T-helper 2 cell treated with Interferon-gamma antibody and Interleukin-4, amounts not matched to agents 100 ng/mL and 5 ng/mL, for 36 hours (primary cell): ENCODE results near the gene GDAP2. TPM values are rescaled to one million over a fixed set of nuclear protein-coding genes. Genes with fewer than 3 reads are reported as not detected.

ENCODE experiments used
- intact Hi-C: fragments of 100-400 bp; cut with micrococcal nuclease; formaldehyde crosslinking; loops from one replicate; pipeline ENCODE4 v1.15.1; 2023
- total RNA-seq: library from RNA; stranded (reverse); gene quantifications from 2 replicates; pipeline ENCODE4 v1.2.3, GENCODE V29; 2022

The GDAP2 gene
- total RNA-seq, 1 donor from 2014 or later: 20.4 TPM

DNA sequence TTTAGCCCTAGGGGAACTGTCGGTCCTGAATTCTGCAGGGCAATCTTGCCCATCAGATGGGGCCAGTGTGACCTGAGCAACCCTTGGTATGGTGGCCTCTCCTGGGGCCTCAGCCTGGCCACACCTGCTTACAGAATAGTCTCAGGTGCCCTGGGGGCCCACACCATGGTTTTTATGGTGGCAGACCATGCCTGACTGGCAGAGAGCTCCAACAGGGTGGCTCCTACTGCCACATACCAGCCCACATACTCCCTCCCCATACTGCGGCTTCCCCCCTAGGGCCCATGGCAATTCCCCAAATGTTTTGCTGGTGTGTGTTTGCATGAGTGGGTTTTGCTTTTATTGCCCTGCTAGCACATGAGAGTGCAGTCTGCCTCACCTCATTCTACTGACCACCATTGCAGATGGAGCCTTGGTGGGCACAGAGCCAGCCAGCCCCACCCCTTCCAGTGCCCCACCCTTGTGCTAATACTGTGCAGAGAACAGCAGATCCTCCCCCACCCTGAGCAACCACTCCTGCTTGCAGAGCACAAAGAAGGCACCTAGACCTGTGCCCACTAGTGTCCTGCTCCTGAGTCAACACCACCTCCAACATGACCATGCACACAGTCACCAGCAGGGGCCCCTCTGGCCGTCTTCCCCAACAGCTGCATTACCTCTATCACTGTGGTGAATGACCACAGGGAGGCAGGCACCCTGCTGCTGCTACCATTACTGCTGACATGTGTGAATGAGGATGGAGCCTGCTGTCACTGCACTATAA is 86.8 kb downstream of the GDAP2 start:
- intact Hi-C loops: no loop called here

DNA sequence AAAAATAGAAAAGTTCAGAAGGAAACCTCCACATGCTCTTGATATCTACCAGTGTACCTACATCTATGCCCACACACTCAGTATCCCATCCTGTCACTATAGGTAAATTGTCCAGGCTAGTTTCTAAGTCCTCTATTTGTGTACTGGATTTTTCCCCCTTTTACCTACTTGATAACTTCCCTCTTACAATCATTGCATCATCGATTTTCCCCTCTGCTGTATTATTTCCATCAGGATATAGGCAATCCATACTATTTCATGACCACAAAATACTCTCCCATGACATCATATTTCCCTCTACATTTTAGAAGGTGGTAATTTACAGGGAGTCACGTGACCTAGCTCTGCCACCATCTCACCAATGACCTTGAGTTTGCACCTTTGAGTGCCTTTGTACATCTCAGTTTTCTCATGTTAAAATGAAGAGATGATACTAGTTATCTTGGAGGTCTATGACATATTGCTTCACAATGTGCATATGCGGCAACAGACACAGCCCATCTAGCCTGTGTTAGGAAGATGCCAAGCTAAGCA is 88.2 kb downstream of the GDAP2 start:
- intact Hi-C loops: no loop called here

DNA sequence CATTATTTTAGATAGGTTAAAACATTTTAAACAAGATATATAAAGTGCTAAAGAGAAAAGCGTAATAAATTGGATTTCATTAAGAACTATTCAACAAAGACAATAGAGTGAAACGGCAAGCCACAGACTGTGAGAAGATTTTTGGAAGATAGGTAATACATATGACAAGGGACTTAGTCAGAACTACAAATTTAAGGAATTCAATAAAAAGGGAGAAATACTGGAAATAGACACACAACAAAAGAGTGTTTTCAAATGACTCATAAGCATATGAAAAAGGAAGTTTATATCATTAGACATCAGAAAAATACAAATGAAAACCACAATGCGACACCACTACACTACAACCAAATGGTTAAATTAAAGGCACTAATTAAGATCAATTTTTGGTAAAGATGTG is 90.5 kb downstream of the GDAP2 start:
- intact Hi-C loops: no loop called here

DNA sequence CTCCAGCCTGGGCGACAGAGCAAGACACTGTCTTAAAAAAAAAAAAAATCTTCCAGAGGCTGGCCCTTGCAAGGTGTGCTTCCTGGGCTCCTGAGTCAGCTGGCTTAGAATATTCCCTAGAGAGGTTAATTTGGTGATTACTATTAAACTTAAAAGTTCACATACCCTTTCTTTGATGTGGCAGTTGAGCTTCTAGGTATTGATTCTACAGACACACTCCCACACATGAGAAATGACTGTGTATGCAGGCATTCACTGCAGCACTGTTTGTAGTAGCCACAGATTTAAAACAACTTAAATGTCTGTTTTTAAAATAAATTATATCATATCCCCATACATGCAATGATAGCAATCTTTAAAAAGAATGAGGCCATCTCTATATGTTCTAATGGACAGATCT is 93.4 kb downstream of the GDAP2 start:
- intact Hi-C loops: no loop called here

DNA sequence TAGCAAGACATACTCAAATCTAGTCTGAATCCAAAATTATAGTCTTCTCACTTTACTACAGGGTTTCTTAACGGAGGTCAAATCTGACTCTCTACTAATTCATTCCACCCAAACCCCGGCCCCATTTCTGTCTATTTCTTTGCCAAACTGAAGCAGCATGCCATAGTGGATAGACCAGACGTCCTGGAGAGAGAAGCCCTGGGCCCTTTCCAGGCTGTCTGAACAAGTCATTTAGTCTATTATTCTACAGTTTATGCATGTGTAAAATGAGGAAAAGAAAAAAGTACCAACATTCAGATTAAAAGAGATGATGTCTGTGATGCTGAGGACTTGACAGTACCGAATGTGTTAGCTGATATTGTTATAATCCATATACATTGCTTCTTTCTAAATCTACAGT is 95.0 kb downstream of the GDAP2 start:
- intact Hi-C loops: no loop called here

DNA sequence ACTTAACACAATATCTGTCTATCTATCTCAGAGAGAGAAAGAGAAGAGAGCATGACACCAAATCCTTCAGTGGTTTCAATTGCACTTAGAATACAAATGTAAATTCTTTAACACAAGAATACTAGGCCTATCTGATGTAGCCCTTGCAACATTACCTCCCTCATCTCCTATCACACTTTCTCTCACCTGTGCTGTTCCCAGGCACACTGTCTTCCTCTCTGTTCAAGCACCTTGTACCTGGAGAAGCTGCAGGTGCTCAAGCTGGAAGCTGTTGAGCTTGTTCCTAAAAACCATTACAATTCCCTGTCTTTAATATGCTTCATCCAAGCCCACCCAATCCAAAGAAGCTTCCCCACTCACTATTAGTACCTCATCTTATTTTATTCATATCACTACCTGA is 97.0 kb downstream of the GDAP2 start:
- intact Hi-C loops: no loop called here

DNA sequence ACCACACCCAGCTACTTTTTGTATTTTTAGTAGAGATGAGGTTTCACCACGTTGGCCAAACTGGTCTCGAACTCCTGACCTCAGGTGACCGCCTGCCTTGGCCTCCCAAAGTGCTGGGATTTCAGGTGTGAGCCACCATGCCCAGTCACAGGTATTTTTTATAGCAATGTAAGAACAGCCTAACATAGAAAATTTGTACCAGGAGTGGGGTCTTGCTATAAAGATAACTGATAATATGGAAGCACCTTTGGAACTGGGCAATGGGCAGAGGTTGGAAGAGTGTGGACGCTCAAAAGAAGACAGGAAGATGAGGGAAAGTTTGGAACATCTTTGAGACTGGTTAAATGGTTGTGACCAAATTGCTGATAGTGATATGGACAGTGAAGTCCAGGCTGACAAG is 99.2 kb downstream of the GDAP2 start:
- intact Hi-C loops: no loop called here

DNA sequence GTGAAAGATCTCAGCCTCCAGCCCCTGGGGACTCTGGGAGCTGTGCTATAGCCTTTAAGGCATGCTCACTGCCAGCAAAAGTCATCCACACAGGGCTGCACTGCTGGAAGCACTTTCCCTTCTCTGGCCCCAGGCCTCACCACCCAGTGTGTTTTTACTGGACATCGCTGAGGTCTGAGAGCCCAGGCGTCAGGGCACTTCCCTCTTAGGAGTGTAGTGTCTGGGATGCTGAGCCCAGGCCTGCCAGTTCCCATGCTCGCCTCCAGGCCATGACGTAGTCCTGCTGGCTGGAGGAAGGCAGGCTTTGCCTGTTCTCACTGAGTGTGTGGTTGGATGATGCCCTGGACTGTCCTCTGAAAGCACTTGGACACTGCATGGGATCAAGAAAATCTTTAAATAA is 101.2 kb downstream of the GDAP2 start:
- intact Hi-C loops: no loop called here

DNA sequence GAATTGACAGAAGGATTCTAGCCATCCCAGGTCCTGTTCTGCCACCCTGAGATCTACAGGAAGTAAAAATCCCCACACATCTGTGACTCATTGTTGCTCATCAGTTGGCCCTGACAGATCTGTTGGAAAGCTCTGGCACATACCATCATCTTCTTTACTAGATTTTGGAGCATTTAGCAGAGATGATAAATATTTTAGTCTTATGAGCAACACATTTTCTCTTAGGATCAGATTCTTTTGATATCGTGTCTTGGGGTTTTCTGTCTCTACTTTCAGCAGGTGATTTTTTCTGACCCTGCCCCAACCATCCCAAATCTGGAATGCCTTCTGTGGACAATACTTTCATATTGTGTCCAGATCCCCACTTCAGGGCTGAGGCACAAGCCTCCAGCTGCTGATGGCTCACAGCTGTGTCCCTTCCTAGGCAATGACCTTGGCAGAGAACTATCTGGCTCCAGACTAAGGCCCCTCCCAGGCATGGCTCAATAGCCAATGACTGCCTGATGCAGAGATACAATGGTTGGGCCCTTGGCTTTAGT is 102.8 kb downstream of the GDAP2 start:
- intact Hi-C loops: no loop called here

DNA sequence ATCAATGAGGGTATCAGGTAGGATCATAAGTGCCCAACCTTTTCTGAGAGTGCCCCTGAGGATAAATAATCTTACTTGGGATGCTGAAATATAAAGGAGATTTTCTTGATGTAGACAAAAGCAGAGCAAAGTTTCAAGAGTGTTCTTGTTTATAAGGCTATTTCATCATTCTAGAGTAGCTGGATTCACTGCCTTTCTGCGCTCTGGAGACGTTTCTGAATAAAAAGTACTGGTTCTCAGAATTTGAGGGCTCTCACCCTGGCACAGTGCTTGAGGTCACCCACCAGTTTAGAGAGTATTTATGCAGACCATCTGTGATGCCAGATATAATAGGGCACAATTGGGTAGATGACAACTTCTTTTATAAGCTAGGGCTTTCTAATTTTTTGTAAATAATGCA is 103.3 kb downstream of the GDAP2 start:
- intact Hi-C loops: no loop called here

DNA sequence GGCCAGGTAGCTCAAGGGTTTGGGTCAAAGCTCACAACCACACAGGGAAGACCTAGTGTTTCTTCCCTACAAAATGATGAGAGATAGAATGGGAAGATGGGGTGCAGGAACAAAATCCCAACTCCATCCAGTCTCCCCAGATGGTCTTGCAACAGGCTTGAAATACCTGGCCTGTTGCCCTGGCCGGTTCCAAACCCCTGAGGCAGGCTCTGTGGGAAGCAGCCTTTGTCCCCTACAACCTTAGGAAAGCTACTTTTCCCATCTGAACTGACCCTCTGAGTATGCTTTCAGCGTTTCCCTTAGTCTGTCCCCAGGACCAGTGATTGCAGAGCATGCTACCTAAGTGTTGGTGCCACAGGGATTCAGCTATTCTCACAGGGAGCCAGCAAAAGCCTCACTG is 104.0 kb downstream of the GDAP2 start:
- intact Hi-C loops: no loop called here

DNA sequence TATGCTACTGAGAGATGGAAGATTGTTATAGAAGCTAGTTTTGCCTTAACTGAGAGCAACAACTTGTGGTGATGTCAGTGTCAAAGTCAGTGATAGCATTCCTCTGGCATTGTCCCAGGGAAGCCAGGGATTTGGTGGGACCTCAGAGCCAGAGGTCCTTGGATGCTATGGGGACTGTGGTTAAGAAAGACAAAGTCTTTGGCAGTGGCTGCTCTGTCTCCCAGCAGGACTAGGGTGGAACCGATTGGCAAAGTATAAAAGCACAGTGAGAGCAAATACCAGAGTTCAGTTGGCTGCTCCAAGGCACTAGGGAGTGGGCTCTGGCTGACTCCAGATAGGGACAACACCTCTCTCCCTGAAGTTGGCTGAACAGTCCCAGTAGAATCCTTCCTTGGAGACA is 104.8 kb downstream of the GDAP2 start:
- intact Hi-C loops: no loop called here

DNA sequence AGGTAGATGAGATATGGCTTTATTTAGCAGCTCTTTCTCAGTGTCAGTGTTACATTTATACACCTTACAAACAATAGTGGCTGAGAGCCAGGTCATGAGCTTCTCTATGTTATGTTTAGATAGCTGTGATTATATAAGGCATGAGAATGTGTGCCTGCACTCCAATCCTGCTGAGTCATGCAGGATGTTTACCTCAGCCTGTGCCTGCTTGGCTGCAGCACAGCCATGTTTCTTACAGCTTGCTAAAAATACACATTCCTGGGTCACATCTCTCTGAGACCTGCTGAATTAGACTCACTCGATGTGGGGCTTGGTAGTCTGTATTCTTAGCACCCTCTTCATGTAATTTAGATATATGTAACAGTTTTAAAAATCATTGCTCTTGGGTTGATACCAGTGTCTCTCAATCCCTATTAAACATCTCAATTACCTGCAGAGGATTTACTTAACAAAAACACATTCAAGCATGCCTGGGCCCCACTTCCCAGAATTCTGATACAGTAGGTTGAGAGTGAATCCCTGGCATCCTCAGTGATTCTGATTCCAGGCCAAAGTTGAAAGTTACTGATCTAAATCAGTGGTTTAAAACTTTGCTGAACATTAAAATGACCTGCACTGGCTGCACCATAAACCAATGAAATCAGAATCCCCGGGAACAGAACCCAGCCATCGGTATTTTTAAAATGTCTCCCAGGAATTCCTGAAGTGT is 107.5 kb downstream of the GDAP2 start:
- intact Hi-C loops: no loop called here

DNA sequence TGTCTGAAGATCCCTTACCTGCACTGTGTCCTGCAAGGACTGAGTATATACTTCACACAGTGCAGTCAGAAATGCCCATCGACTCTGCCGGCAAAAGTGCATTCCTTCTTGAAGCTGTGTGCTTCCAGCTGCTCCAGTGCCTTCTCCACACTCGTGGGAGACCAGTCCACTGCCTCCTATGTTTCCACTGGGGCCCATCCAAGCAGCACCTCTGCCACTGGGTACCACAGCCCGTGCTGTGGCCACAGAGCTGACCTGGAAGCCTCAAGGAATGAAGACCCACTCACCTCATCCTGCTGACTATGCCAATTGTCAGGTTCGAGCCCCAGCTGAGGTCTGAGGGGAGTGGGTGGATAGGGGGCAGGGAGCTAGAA is 108.1 kb downstream of the GDAP2 start:
- intact Hi-C loops: no loop called here

DNA sequence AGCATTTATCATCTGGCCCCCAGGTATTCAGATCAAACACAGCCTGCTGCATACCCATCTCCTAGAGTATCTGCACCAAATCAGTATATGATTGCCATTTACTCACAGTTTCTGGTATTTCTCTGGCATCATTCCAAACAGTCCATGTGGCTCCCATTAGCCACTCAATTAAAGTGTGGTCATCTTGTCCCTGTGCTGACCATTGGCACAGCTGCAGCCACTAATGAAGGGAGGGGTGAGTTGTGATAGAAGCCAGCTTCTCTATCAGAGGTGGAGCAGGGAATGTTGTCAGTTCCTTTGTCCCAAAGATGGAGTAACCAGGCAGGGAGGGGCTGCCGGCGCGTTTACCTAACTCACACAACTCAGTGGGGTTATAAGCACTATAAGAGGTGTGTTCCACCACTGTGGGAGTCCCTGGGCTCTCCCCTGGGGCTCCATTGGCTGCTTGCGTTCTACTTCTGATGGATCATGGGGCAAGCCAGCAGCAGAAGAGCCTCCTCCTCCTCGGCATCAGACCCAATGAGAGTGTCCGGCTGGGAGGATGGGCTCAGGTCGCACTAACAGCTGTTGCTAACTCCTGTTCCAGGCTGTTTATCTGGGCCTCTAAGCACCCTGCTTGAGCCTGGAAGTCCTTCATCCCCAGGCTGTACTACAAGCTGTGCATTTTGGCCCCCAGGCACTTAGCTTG is 108.6 kb downstream of the GDAP2 start:
- intact Hi-C loops: no loop called here

DNA sequence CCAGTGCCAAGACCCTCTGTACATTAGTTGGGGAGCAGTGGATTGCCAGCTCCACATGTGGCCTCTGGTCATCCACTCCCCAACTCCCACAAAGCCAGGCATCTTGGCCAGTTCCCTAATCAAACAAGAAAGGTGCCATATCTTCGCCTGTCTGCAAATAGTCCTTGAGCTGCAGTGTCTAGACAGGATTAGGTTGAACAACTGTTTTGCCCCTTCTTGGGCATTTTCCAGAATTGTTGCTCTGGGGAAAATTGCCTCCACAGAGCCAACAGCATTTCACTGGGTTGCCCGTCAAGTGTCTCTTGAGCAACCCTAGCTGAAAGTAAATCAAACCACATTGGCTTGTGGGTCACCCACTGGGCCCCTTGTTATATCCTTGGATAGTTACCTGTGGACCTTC is 109.3 kb downstream of the GDAP2 start:
- intact Hi-C loops: no loop called here

DNA sequence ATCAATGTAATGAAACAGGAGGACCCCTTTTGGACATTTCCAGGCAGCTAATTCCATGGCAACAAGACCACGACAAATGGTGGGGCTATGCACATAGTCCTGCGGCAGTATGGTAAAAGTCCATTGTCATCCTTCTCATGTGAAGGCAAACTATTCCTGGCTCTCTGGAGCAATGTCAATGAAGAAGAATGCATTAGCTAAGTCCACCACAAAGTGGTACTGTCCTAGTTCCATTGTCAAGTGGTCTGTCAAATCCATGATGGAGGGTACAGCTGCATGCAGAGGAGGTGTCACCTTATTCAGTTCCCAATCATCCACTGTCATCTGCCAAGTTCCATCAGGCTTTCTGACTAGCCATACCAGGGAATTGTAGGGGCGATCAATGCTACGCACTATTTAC is 110.1 kb downstream of the GDAP2 start:
- intact Hi-C loops: no loop called here

DNA sequence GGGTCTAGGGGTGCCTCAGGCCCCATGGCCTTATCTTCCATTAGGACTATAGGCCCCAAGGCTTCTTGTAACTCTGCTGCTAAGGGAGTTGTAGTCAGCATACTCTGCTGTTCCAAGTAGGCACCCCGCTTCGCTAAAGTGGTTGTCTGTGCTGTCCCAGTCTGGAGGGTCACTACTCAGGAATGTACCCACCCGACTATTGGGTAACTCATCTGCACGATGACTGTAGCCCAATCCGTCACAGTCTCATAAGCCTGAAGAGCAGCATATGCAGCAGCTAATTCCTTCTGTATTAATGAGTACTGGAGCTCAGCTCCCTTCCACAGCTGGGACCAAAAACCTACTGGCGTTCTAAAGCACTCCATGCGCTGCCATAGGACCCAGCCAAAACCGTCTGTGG is 111.0 kb downstream of the GDAP2 start:
- intact Hi-C loops: no loop called here

DNA sequence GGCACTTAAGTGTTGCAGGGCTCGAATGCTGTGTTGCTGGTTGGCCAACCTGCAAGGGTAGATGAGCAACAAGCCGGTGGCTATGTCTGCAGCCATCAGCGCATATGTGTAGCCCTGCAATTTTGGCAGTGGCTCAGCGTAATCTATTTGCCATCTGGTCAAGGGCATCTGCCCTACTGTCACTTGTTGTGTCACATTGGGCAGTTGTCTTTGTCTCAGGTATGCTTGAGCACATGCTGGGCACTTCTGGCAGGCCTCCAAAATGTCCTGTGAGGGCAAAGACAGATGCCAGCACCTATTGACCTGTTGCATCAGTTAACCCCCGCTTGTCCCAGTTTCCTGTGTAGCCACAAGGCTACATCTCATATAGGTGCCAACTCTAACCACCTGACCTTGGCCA is 111.8 kb downstream of the GDAP2 start:
- intact Hi-C loops: no loop called here

DNA sequence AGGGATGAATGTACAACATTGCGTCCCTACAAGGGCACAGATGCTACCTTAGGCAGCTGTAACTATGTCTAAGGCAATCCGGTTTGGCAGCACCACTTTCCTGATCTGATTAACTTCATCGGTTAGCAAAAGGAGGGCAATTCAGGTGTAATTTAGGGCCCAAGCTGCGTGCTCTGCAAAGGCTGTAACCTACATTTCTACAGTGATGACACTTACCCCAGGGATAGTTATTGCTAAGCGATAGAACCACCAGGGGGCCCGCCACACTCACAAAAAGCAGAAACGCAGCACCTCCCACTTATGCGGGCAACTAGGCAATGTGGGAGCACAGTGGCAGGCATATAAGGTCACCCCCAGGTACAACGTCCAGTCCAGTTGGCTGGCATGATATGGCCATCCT is 113.5 kb downstream of the GDAP2 start:
- intact Hi-C loops: no loop called here

DNA sequence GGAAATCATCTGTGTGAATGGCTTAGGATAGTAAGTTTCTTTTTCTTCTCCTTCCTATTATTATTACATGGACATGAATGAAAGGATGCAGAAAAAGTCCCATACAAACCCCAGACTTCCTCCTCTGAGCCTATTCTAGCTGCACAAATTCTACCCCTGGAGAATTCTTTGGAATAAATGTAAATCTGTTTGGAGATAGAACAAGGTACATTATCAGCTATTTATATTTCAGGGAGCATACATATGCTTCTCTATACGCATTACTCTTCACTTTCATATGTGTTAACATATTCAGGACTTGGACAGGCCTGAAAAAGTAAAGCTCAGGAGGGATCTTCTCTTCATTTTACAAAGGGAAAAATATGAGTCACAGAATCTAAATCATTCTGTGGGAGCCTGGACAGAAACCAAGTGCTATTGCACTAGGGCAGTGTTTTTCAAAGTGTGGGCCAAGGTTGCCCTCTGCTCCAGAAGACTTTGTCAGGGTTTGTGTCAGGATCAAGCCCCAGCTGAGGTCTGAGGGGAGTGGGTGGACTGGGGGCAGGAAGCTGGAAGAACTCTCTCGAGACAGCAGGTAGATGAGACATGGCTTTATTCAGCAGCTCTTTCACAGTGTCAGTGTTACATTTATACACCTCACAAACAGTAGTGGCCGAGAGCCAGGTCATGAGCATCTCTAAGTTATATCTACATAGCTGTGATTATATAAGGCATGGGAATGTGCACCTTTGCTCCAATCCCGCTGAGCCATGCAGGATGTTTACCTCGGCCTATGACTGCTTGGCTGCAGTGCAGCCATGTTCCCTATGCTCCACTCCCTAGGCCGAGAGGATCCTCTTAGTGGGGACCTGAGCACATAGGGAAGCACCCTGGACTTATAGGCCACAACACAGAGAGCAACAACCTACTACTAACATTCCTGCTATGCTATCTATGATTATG is 114.3 kb downstream of the GDAP2 start:
- intact Hi-C loops: no loop called here
